Common myeloid progenitor, CD34-positive (primary cell): Measurements from ENCODE around the gene CDK9.
"Not testable (repeated sequence)": the region's sequence is repeated elsewhere in the genome, so short reads cannot be mapped to it uniquely, and the experiment has no call there.

Experiments
- CTCF ChIA-PET: fragments of 350-600 bp; sonication (Branson Sonifier 250); formaldehyde crosslinking; loops from one replicate; lab custom pipeline; 2021; ENCODE audit warnings: antibody characterized with exemption; lab: Charles Lee
- POLR2A ChIA-PET: fragments of 350-600 bp; sonication (Branson Sonifier 250); formaldehyde crosslinking; loops from one replicate; lab custom pipeline; 2021; ENCODE audit warnings: antibody characterized with exemption; lab: Charles Lee
- DNase-seq, 3 donors: peaks; one replicate each; pipeline versions ENCODE4 v3.0.0 to v3.0.0-alpha.2; 2013
- H3K27ac ChIP-seq, 2 experiments: 1 replicate in 1 of 2; 2 replicates in 1 of 2; pipeline ENCODE4 v1.7.0; 2013; ENCODE audit warnings: inconsistent platforms in 2 of 2, low read length in 2 of 2, mild to moderate bottlenecking in 2 of 2, low read depth in 1 of 2, moderate library complexity in 1 of 2; ENCODE audit not compliant: severe bottlenecking in 2 of 2, insufficient read depth in 1 of 2, poor library complexity in 1 of 2
- H3K27me3 ChIP-seq, 5 experiments: replicated peaks in 2 of 5; 1 replicate in 3 of 5; 2 replicates in 2 of 5; pipeline versions ENCODE4 v1.6.1 to v1.7.0; 2013; ENCODE audit warnings: low read length in 4 of 5, mild to moderate bottlenecking in 2 of 5, moderate library complexity in 2 of 5, inconsistent platforms in 1 of 5; ENCODE audit not compliant: insufficient read depth in 5 of 5, control insufficient read depth in 4 of 5
- H3K36me3 ChIP-seq, 4 experiments: 1 replicate in 2 of 4; 2 replicates in 2 of 4; pipeline versions ENCODE4 v1.6.1 to v1.7.0; 2013; ENCODE audit warnings: low read length in 3 of 4, control low read depth in 1 of 4, mild to moderate bottlenecking in 1 of 4; ENCODE audit not compliant: control insufficient read depth in 4 of 4, insufficient read depth in 4 of 4
- H3K4me1 ChIP-seq, 4 experiments: 1 replicate in 3 of 4; 2 replicates in 1 of 4; pipeline versions ENCODE4 v1.6.1 to v1.7.1; 2013; ENCODE audit warnings: low read length in 3 of 4, mild to moderate bottlenecking in 3 of 4, control low read depth in 1 of 4, inconsistent platforms in 1 of 4, moderate library complexity in 1 of 4; ENCODE audit not compliant: control insufficient read depth in 4 of 4, insufficient read depth in 4 of 4; ENCODE audit errors: control extremely low read depth in 1 of 4
- H3K4me3 ChIP-seq, 7 experiments: 1 replicate in 4 of 7; 2 replicates in 3 of 7; pipeline versions ENCODE4 v1.5.1 to v1.7.0; 2013; ENCODE audit warnings: mild to moderate bottlenecking in 7 of 7, low read length in 6 of 7, moderate library complexity in 6 of 7, inconsistent platforms in 2 of 7, low read depth in 2 of 7, control low read depth in 1 of 7; ENCODE audit not compliant: insufficient read depth in 4 of 7, control insufficient read depth in 1 of 7; ENCODE audit errors: extremely low read depth in 1 of 7
- H3K9me3 ChIP-seq, 5 experiments: 1 replicate in 4 of 5; 2 replicates in 1 of 5; pipeline versions ENCODE4 v1.6.1 to v1.7.1; 2013; ENCODE audit warnings: low read length in 4 of 5, mild to moderate bottlenecking in 2 of 5, inconsistent platforms in 1 of 5, low read depth in 1 of 5, moderate library complexity in 1 of 5; ENCODE audit not compliant: control insufficient read depth in 4 of 5, insufficient read depth in 2 of 5; ENCODE audit errors: control extremely low read depth in 1 of 5
- WGBS: methylation state at CpG from one replicate; pipeline ENCODE4 v1.1.5; 2013; ENCODE audit not compliant: insufficient coverage; 5-methylcytosine and 5-hydroxymethylcytosine counted together

CDK9 gene

DNA sequence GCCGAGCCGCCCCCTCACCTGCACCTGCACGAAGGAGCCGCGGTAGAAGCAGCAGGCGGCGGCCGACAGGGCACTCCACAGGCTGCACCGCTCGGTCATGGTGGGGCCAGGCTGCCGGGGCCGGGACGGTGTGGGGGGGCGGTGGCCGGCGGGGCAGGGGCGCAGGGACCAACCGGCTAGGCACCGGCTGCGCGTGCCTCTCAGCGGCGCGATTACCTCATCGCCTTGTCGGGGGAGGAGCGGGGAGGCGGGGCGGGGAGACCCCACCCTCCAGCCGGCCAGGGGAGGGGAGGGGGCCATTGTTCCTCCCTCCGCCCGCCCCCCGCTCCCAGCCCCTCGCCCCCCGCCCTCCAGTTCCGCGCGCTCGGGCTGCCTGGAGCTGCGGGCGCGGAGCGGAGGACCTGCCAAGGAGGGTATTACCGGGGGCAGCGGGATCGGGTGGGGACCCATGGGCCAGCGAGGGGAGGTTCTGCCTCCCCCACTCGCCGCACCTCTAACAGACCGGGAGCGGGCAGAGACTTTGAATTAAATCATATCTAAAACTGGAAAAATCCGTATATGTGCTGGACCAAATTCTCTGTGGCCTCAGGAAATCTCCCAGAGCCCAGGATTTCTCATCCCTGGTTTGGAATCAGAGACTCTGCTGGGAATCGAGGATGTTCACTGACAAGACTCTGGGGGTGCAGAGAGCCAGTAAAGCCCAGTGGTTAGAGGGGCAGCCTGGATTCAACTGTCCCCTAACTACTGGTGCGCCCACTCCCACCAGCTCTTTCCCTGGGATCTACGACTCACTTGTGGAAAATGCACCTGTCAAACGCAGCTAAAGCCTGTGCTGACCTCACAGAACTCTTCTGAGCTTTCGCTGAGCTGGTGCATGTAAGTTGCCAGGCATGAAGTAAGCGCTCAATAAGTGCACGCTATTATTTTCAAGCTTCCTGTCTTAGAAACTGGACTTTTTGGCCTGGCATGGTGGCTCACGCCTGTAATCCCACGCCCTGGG lies 30.5 kb upstream of the CDK9 start:
- no peaks in the 10 kb centered on the region for H3K9me3 ChIP-seq
- H3K4me1 ChIP-seq: no peaks in the 10 kb centered on the region
- ChIA-PET CTCF (interaction anchor here (0.8 to 3.1 kb wide), 3 partner anchors 9 to 16 kb away, joined by 3 to 12 read pairs (median 4); no protein-coding TSS in a partner anchor), POLR2A (no interaction called here)
- H3K27me3 ChIP-seq: no peaks in the 10 kb centered on the region
- DNase-seq: no peak
- H3K4me3 ChIP-seq: no peak overlapping the region
- WGBS: 97% methylated on average over 50 of the region's 61 CpGs
- no peak overlapping the region for H3K27ac ChIP-seq
- peaks cover 9 to 65% (median 46%) of the 10 kb centered on the region in 4 experiments for H3K36me3 ChIP-seq

- H3K4me1 ChIP-seq: no peaks in the 10 kb centered on the region
- DNase-seq: no peak
- H3K36me3 ChIP-seq: peaks cover 4 to 64% (median 41%) of the 10 kb centered on the region in 4 experiments
- WGBS: 95% methylated on average over 3 of the region's 3 CpGs
- no peaks in the 10 kb centered on the region for H3K27me3 ChIP-seq
- H3K9me3 ChIP-seq: no peaks in the 10 kb centered on the region
- ChIA-PET CTCF (interaction anchor here (0.8 to 3.1 kb wide), 3 partner anchors 8 to 15 kb away, joined by 3 to 12 read pairs (median 3); no protein-coding TSS in a partner anchor), POLR2A (interaction anchor here (0.7 kb wide), 1 partner anchor 24 kb away, joined by 3 read pairs; no protein-coding TSS in a partner anchor)
- H3K4me3 ChIP-seq: no peak overlapping the region
- no peak overlapping the region for H3K27ac ChIP-seq
Observed at GRCh38 chr9:127756233-127756632, 29.6 kb upstream of the CDK9 start.

GRCh38 chr9:127756776-127757175 lies 29.1 kb upstream of the CDK9 start:
- not testable (repeated sequence) for H3K9me3 ChIP-seq, H3K4me1 ChIP-seq, H3K4me3 ChIP-seq, H3K27me3 ChIP-seq, H3K27ac ChIP-seq, DNase-seq
- CTCF ChIA-PET: interaction anchor here (1.0 kb wide), 1 partner anchor 9 kb away, joined by 3 read pairs; no protein-coding TSS in a partner anchor
- H3K36me3 ChIP-seq: peaks cover 6 to 63% (median 38%) of the 10 kb centered on the region in 4 experiments
- POLR2A ChIA-PET: interaction anchor here (0.7 kb wide), 1 partner anchor 24 kb away, joined by 3 read pairs; no protein-coding TSS in a partner anchor
- 94% methylated on average over 6 of the region's 11 CpGs for WGBS

DNA sequence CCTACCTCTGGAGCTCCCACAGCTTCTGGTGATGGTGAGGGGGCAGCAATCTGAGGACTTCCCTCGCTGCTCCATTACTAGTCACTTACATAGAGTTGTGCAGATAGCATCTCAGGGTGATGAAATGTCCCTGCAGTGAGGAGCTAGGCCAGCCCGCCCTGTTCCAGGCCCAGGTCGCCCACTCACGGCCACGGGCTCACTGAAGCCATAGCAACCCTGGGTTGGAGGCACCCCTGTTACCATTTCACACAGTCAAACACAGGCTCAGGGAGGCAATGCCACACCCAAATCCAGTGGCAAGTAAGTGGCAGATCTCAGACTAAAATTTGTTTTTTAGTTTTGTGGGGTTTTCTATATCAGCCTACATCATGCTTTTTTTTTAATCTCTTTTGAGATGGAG lies 27.0 kb upstream of the CDK9 start:
- ChIA-PET POLR2A (no interaction called here), CTCF (interaction anchor here (1.1 to 2.2 kb wide), 3 partner anchors 9 to 26 kb away, joined by 3 to 6 read pairs (median 6); no protein-coding TSS in a partner anchor)
- Histone ChIP-seq H3K4me1 (peaks cover 0 to 21% (median 19%) of the 10 kb centered on the region in 4 experiments), H3K27ac (no peak overlapping the region), H3K36me3 (peaks cover 4 to 52% (median 28%) of the 10 kb centered on the region in 4 experiments), H3K27me3 (no peaks in the 10 kb centered on the region), H3K9me3 (no peaks in the 10 kb centered on the region), H3K4me3 (no peak overlapping the region)
- WGBS: 94% methylated on average over 4 of the region's 5 CpGs
- DNase-seq: no peak

DNA sequence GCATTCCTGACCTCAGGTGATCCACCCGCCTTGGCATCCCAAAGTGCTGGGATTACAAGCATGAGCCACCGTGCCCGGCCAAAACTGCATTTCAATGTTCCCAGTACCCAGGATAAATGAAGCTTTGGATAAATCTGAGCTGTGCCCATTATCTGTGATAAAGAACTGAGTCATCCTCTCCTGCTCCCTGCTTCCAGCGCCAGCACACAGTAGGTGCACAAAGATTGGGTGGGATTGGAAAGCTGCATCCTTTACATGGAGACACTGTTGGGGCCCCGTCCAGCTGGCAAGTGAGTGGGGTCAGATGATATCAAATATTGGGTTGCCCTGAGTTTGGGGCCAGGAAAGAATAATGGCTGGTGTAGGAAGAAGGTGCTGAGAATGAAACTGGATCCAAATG lies 24.8 kb upstream of the CDK9 start:
- ChIA-PET POLR2A (no interaction called here), CTCF (interaction anchor here (0.7 to 14.0 kb wide), 4 partner anchors 10 to 162 kb away, joined by 3 to 244 read pairs (median 6); partner anchors contain the start of genes CDK9 and SH2D3C)
- H3K27ac ChIP-seq: peak overlapping the region in 1 of 2 experiments; percentile 25
- 100% methylated on average over 5 of the region's 5 CpGs for whole genome bisulfite sequencing
- peaks cover 7 to 55% (median 26%) of the 10 kb centered on the region in 4 experiments for H3K36me3 ChIP-seq
- no peak for DNase-seq
- no peaks in the 10 kb centered on the region for H3K27me3 ChIP-seq
- no peaks in the 10 kb centered on the region for H3K9me3 ChIP-seq
- H3K4me1 ChIP-seq: peaks cover 0 to 29% (median 27%) of the 10 kb centered on the region in 4 experiments
- no peak overlapping the region for H3K4me3 ChIP-seq

- POLR2A ChIA-PET: interaction anchor here (0.6 kb wide), 1 partner anchor 42 kb away, joined by 3 read pairs; no protein-coding TSS in a partner anchor
- Histone ChIP-seq H3K27ac (peak overlapping the region in 1 of 2 experiments; percentile 25), H3K4me1 (peaks cover 0 to 29% (median 27%) of the 10 kb centered on the region in 4 experiments), H3K4me3 (no peak overlapping the region), H3K27me3 (no peaks in the 10 kb centered on the region), H3K9me3 (no peaks in the 10 kb centered on the region), H3K36me3 (peaks cover 7 to 55% (median 28%) of the 10 kb centered on the region in 4 experiments)
- CTCF ChIA-PET: interaction anchor here (1.0 to 14.0 kb wide), 4 partner anchors 9 to 85 kb away, joined by 3 to 244 read pairs (median 6); partner anchors contain the start of genes CDK9, SH2D3C and TOR2A
- WGBS: 96% methylated on average over 4 of the region's 5 CpGs
- DNase-seq: no peak
Observed at GRCh38 chr9:127761491-127761956, 24.3 kb upstream of the CDK9 start.
